GM19035 (cell line): ENCODE results near the gene KRT33B.
"Not testable (repeated sequence)": the region's sequence is repeated elsewhere in the genome, so short reads cannot be mapped to it uniquely, and the experiment has no call there.

ENCODE experiments used
- ATAC-seq: cut with Tn5 transposase; IDR thresholded peaks from one replicate; pipeline ENCODE4 v1.9.1; 2021; ENCODE audit not compliant: unreplicated experiment

KRT33B gene

DNA sequence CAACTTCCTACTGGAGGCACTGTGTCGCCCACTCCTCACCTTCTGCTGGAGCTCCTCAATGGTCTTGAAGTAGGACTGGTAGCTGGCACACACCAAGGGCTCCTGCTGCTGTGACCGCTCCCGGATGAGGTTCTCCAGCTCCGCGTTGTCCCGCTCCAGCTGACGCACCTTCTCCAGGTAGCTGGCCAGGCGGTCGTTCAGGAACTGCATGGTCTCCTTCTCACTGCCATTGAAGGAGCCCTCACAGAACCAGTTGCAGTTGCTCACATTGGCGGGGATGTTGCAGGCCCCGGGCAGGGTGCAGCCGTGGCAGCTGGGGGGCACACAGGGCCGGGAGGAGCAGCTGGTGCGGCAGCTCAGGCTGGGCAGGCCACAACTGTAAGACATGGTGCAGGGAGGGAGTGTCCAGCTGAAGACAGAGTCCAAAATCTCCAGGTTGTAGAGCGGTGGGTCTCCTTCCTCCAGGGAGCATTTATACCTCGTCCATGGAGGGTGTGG, 19.2 kb downstream of the KRT33B start, which contains the start of gene KRT33A:
KRT33A (minus strand) TSS at position 448 of the 498 bp plus-strand sequence; CDS start at position 387, 61 bp downstream.
- ATAC-seq: not testable (repeated sequence)

DNA sequence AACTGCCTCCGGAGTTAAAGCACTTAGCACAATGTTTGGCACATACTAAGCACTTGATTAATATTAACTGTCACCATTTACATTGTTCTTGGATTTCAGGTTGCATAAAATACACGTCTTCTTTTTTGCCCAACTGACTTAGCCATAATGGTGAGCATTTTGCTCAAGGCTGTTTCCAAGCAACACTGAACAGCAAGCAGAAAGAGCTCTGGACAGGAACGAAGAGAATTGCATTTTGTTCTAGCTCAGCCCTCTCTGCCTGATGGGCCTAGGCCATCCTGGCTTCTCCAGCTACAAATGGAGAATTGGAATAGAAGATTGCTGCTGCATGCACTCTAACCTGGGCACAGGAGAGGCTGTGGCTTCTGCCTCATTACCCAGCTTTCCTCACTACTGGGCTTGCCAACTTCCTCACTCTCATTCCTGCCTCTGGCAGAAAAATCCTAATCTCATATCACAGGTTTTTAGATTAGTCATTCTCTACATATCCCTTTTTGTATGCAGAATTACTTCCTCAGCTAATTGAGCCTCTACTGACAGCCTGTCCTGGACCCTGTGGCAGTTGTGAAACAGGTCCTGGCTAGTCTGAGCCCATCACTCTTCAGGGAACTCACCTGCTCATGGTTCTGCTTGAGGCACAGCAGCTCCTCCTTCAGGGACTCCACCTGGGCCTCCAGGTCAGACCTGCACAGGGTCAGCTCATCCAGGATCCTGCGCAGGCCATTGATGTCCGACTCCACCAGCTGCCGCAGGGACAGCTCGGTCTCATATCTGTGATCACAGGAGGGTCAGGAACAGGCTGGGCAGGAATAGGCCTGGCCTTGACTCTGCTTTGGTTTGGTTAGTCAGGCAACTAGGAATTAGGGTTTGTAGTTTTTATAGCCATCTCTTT, 21.5 kb downstream of the KRT33B start:
- no peak for ATAC-seq

DNA sequence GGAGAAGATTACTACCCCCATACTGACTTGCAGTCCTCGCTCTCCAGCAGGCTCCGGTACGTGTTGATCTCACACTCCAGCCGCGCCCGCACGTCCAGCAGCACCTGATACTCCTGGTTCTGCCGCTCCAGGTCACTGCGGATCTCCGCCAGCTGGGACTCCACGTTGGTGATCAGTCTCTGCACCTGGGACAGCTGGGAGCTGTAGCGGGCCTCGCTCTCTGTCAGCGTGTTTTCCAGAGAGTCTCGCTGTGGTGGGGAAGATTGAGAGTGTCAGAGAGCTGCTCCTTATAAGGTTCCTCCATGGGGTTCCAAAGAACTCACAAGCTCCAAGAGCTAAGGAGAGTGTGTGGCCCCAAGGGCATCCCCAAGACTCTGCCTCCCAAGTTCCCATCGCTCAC, 23.2 kb downstream of the KRT33B start:
- not testable (repeated sequence) for ATAC-seq

DNA sequence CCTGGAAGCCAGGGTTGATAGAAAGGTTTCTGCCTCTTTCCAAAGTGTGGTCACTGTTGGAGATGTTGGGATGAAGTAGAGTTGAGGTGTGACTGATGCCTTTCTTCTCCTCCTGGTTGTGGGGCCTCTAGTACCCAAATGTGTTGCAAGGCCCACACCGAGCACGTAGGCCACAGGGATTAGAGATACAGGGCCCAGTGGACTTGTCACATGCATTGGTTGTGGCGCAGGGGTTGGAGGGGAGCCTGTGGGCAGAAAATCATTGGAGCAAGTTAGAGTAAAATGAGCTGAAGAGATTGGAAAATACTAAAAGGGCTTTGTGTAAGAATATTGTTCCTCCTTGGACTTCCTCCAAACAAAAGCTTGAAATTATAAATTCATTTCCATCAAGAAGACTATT, 23.6 kb downstream of the KRT33B start:
- ATAC-seq: no peak

DNA sequence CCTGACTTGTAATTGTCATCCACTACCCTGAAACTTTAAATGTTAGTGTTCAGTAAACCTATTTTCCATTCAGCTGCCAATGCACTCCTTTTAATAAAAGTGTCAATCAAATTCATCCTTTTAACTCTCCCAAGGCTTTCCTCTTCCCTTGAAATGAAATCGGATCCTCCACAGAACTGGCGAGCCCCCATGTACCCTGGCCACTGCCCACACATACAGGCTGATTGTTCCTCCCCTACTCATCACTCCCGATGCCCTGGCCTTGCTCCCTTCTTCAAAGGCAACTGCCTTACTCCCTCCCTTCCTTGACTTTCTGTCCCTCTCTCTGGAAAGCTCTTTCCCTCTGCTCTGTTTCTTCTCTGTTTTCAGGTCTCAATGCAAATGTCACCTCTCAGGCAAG, 26.6 kb downstream of the KRT33B start:
- no peak for ATAC-seq

DNA sequence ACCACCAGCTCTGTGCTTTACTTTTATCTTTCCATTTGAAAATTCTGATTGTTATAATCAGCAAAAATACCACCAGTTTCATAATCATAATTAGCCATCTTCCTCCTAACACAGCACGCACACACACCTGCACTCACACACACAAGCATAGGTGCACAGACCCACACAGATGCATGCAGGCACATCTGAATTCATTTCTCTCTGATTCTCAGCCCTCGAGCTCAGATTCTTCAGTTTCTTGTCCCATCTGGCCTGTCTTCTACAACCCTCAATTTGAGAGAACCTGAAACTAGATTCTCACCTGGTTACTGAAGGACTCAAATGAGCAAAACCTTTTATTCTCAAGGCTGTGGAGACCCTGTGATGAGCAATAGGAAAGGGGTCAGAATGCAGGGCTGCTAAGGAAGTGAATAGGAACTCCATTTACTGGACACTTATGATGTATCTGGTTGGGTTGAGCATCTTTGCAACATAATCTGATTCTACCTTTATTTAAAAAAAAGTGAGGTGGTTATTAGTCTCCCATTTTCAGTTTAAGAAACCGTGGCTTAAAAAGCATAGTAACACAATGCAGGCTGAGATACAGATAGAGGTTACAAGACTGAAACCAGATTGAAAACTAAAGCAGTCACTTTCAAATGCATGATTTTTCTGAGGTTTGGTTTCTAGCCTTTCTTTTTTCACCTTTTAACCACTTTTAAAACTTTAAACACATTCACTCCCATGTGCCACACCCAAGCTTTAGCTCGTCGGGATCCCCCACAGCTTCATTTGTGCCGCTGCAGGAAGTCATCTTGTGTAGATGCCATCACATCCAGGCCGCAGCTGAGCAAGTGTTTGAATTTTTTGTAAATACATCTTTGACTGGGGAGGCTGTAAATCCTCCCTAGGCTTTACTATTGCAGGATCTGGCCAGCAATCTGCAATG, 28.4 kb downstream of the KRT33B start:
- ATAC-seq: no peak

DNA sequence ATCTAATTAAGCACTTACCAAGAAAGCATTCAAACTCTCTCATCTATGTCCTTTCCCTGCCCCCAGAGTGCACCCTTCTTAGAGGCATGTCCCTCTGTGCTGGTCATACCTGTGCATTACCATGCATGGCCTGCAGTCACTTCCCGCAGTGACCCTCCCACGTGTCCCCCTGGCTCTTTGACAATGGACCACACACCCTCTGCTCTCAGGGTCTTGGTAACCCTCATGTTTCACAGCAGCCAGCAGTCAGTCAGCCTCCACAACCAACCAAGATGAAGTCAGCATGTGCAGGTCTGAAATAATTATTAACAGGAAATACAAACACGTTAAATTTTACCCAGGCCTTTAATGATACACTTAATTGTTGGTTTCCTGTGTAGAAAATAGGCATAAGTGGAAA, 29.1 kb downstream of the KRT33B start:
- no peak for ATAC-seq

DNA sequence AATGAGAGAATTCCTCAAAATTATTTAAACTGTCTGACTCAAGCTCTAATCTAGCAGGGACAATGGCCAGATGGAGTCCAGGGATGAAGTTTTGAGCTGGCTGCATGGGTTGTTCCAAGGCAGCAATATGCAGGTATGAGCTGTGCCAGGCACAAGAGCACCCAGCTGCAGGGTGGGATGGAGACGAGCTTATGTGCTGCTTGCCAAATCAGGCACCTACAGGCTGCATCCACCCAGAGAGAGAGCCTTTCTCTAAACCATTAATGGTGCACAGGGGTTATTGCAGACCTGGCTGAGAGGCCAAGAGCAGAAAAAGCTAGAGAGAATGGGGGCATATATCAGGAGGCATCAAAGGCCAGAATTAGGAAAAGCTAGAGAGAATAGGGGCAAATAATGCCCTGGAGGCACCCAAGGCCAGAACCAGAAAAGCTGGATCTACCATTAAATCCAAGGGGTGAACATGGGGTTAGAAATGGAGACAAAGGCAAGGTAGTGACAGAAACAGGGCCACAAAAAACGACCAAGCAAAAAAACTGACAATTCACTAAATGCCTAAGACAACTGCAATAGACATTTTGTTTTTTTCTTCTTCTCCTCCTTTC, 29.9 kb downstream of the KRT33B start:
- no peak for ATAC-seq

DNA sequence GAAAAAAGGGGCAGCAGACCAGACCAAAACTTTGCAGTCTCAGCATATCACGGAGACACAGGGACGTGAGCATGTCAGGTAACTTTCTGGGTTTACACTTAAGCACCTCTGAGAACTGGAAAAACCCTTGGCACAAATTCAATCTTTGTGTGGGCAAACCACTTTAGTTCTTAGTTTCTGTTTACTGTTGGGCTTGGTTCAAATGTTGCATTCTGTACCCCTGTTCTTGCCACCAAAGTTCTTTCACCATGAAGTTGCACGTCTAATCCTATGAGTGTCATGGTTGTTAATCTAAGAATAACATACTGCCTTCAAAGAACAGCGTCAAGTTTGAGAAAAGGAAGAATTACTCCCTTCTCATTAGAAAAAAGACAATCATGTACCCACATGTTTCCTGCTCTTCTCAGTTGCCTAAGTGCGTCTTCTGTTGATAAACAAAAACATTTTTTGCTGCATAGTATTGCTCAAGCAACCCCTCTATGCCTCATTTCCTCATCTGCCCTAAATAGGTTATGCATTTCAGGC, 30.6 kb downstream of the KRT33B start:
- no peak for ATAC-seq

DNA sequence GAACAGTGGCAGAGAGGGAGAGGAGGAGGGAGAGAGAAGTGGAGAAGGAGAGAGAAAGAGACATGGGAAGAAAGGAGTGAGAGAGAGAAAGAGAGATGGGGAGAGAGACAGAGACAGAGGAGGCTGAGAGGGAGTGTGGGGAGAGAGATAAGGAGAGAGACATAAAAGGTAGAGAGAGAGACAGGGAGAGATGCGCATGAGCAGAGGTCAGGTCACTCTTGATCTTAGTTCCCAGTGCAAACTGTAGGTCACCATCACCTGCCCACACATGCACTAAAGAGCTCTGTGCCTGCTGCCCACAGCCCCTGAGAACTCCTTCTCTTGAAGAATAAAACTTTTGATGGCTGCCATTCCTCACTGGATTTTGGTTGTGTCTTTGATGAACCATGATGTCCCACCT, 33.9 kb downstream of the KRT33B start:
- ATAC-seq: no peak

DNA sequence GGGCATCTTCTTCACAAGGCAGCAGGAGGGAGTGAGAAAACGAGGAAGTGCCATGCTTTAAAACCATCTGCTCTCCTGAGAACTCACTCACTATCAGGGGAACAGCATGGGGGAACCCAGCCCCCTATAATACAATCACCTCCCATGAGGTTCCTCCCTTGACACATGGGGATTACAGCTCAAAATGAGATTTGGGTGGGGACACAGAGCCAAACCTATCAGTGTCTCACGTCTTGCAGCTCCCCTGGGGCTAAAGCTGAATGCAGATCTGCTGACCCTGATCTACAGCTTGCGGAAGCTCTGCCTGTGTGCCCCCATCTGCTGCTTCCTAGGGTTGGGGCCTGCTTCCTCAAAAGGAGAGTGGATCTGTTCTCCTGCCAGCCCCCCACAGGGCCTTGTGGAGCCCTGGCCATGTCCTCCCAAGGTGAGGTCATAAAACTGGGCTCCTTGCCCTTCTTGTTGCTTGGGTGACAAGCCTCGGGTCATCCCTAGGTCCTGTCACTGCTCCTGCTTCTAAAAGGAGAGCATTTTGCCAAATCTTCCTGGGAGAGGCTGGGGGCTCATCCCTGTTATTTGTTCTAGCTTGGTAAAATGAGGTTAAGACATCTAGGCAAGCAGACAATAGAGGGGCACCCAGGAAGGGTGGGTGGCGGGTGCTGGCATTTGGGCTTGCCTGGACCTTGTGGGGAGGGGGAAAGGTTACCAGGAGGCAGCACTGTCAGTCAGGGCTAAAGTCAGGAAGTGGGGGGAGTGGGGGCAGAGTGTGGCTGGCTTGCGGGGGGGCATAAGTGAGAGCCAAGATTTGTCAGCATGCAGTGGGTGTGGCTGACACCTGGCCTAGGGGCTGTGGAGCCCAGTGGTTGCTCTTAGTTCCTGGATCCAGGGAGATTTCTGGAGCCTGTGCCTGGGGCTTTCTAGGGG, 35.0 kb downstream of the KRT33B start:
- no peak for ATAC-seq

DNA sequence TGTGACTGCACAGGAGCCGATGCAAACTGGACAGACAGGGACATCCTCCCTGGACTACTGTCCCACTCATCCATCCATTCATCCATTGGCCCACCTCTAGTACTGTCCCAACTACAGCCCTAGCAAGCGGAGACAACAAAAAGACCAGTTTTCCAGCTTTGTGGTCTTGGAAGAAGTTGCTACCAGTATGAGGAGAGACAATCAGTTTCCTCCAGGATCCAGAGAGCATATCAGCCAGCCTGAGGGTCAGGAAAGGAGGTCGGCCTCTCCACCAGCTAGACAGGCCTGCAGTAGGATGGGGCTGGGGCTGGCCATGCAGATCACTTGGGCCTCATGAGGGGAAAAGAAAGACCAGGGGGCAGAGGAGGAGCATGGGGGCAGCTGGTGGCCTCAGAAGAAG, 35.8 kb downstream of the KRT33B start:
- no peak for ATAC-seq

DNA sequence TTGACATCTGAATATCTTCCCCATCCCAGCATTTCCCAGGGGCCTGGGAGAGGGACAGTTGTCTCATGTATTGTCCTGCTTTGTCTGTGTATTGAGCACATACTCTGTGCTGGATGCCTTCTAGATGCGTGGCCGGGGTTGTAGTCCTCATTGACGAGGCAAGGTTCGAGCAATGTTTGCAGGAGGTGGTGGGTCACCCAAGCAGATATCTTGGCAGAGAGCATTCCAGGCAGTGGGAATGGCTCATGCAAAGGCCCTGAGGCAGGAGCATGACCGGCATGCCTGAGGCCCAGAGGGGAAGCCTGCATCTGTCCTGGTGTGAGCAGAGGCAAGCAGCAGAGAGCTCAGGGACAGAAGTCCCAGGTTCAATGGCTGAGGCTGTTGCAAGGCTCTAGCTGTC, 36.5 kb downstream of the KRT33B start:
- ATAC-seq: no peak

DNA sequence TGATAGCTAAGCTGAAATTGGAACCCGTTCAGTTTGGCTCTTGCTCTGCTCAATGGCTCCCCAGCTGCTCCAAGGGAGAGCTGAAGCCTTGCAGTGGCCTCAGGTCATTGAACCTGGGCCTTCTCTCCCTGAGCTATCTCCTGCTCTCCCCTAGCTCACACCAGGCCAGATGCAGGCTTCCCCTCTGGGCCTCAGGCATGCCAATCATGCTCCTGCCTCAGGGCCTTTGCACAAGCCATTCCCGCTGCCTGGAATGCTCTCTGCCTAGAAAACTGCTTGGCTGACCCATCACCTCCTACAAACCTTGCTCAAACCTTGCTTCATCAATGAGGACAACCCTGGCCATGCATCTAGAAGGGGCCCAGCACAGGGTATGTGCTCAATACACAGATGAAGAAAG, 37.4 kb downstream of the KRT33B start:
- no peak for ATAC-seq

DNA sequence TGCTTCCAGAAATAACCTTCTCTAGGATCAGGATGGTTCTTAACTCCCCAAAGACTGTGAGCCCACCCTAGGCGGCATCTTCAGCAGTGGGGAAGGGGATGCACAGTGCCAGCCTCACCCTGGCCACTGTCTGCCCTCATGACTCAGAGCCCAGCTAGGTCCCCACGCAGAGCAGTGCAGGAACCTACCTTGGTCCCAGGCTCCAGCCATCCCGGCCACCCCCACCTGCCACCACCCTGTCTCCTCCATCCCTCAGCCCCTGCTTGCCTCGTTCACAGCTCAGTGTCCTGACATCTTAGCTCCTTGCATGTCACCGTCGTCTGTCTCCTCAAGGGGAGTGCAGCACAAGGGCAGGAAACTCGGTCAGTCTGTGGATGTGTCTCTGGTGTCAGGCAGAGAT, 38.0 kb downstream of the KRT33B start:
- ATAC-seq: no peak

DNA sequence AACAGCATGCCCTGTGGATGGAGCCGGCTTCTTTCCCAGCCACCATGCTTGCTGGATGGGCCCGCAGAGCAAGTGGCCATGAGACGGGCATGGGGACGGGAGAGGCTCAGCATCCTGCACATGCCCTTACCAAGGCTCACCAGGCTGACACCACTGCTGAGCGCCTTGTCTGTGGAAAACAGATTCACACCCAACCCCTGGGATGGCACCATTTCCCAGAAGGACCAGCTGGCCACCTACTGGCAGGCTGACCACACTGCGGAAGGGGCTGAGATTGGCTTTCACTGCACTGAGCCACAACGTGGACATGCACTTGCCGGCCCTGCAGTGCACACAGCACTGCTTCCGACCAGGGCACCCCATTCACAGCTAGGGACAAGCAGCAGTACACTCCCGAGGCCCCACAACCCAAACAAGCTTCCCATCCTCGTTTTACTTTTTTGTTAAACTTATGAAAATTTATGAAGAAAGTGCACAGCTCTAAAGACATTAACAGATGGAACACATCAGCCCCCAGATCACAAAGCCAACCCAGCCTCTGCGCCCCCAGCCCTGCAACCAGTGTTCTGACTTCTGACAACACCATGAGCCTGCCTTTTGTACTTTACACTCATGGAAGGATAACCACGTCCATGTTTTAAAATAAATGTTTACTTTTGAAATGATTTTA, 40.2 kb downstream of the KRT33B start:
- no peak for ATAC-seq

DNA sequence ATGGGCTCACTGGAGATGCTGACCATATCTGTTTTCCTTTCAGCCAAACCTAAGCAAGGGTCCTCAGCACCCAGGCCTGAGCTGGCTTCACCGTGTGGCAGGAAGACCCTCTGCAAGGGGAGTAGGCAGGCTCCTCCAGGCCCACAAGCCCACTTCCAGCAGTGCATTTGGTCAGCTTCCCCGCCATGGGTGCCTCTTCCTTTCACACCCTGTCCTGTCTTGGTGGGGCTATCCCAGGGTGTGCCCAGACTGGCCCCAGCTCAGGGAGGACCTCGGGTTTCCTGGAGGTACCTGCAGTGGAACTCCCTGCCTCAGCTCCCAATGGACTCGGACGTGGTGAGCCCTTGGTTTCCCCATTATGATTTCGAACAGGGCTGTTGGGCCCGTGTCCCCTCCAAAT, 41.4 kb downstream of the KRT33B start:
- no peak for ATAC-seq

DNA sequence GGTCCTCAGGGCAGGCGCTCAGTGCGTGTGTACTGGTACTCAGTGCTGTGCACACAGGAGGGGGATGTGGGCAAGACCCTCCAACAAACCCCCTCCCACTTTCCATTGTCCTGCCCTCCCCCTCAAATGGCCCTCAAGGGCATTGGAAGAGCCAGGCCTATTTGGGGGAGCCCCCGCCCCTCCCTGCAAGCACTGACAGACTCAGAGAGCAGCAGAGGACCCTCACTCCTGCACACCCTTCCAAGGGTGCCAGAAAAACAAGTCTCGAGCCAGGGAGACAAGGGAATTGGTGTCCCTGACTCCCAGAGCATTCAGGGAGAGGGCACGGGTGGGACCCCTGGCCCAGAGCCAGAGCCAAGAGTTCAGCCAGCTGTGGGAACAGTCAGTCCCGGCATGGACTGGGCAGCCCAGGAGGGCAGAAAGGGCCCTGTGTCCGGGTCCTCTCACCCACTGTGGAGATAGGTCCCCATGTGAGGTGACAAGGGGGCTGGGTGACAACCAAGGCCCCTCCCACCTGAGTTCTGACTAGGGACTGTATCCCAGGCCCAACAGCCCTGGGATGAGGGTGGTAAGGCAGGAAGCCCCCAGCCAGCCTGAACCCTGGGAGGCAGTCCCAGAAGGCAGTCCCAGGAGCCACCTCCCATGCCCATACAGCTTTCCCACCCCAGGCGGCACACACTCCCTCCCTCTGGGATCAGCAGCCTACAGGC, 42.0 kb downstream of the KRT33B start:
- no peak for ATAC-seq
